ENCODE measurements around the gene MPP1. TPM values are rescaled to one million over a fixed set of nuclear protein-coding genes. Genes with fewer than 3 reads are reported as not detected.

The MPP1 gene
- total RNA-seq, 4 donors from 2014 or later: 11.3 to 19.9 (median 15.9) TPM

- DNase-seq (no peak), ATAC-seq (no peak)
- H3K4me1 ChIP-seq: no peaks in the 10 kb centered on the region
These were observed 13.3 kb downstream of the MPP1 start for GRCh38 chrX:154791939-154792338.

GRCh38 chrX:154791467-154791866 lies 13.8 kb downstream of the MPP1 start:
- no peak for DNase-seq
- Histone ChIP-seq H3K27me3 (no peaks in the 10 kb centered on the region), H3K4me1 (no peaks in the 10 kb centered on the region), H3K4me3 (no peak overlapping the region), H3K9me3 (no peaks in the 10 kb centered on the region), H3K27ac (no peak overlapping the region), H3K36me3 (no peaks in the 10 kb centered on the region)
- intact Hi-C loops (cut with DNase I; ENCODE audit: low total_unique reads): no loop called here
- TF ChIP-seq POLR2A (IDR thresholded peaks at IDR 0.05) (no peak), CTCF (IDR thresholded peaks at IDR 0.05 in 4 of 5, conservative IDR thresholded peaks at IDR 0.05 in 1 of 5) (no peak)
- no peak for ATAC-seq
- in situ Hi-C loops (cut with MboI; ENCODE audit: low sequenced_read_pairs in 4 of 4): no loop called here

More at GRCh38 chrX:154791939-154792338, 13.3 kb downstream of the MPP1 start:
- Histone ChIP-seq H3K9me3 (no peaks in the 10 kb centered on the region), H3K4me3 (no peak overlapping the region), H3K36me3 (no peaks in the 10 kb centered on the region), H3K27me3 (no peaks in the 10 kb centered on the region), H3K27ac (no peak overlapping the region)
- intact Hi-C loops (cut with DNase I; ENCODE audit: low total_unique reads): no loop called here
- TF ChIP-seq CTCF (IDR thresholded peaks at IDR 0.05 in 4 of 5, conservative IDR thresholded peaks at IDR 0.05 in 1 of 5): no peak
- in situ Hi-C loops (cut with MboI; ENCODE audit: low sequenced_read_pairs in 4 of 4): no loop called here

GRCh38 chrX:154785716-154786115 lies 19.6 kb downstream of the MPP1 start:
- Histone ChIP-seq H3K36me3 (no peaks in the 10 kb centered on the region), H3K4me3 (no peak overlapping the region), H3K27ac (no peak overlapping the region), H3K9me3 (no peaks in the 10 kb centered on the region), H3K4me1 (no peaks in the 10 kb centered on the region), H3K27me3 (no peaks in the 10 kb centered on the region)
- TF ChIP-seq POLR2A (IDR thresholded peaks at IDR 0.05) (no peak), CTCF (IDR thresholded peaks at IDR 0.05 in 4 of 5, conservative IDR thresholded peaks at IDR 0.05 in 1 of 5) (no peak)
- in situ Hi-C loops (cut with MboI; ENCODE audit: low sequenced_read_pairs in 4 of 4): no loop called here
- DNase-seq (no peak), ATAC-seq (no peak)
- intact Hi-C loops (cut with DNase I; ENCODE audit: low total_unique reads): no loop called here

- H3K27me3 ChIP-seq: no peaks in the 10 kb centered on the region
- H3K36me3 ChIP-seq: peaks cover 0 to 3% of the 10 kb centered on the region in 2 donors
- DNase-seq (no peak), ATAC-seq (no peak)
- H3K4me3 ChIP-seq: no peak overlapping the region
- intact Hi-C loops (cut with DNase I; ENCODE audit: low total_unique reads): no loop called here
- TF ChIP-seq CTCF (IDR thresholded peaks at IDR 0.05 in 4 of 5, conservative IDR thresholded peaks at IDR 0.05 in 1 of 5) (no peak), POLR2A (IDR thresholded peaks at IDR 0.05) (no peak)
- H3K27ac ChIP-seq: no peak overlapping the region
- no peaks in the 10 kb centered on the region for H3K9me3 ChIP-seq
- H3K4me1 ChIP-seq: no peaks in the 10 kb centered on the region
- in situ Hi-C loops (cut with MboI; ENCODE audit: low sequenced_read_pairs in 4 of 4): no loop called here
These were observed 20.9 kb downstream of the MPP1 start for GRCh38 chrX:154784149-154784995.
